DMS153 treated with DMSO at 0.1 percent for 48 hours (cell line): Measurements from ENCODE around the gene SEMA4D.

Experiments
- DNase-seq: peaks from one replicate; lab custom pipeline; 2025; ENCODE audit not compliant: unreplicated experiment; lab: John Stamatoyannopoulos, UW

The SEMA4D gene

DNA sequence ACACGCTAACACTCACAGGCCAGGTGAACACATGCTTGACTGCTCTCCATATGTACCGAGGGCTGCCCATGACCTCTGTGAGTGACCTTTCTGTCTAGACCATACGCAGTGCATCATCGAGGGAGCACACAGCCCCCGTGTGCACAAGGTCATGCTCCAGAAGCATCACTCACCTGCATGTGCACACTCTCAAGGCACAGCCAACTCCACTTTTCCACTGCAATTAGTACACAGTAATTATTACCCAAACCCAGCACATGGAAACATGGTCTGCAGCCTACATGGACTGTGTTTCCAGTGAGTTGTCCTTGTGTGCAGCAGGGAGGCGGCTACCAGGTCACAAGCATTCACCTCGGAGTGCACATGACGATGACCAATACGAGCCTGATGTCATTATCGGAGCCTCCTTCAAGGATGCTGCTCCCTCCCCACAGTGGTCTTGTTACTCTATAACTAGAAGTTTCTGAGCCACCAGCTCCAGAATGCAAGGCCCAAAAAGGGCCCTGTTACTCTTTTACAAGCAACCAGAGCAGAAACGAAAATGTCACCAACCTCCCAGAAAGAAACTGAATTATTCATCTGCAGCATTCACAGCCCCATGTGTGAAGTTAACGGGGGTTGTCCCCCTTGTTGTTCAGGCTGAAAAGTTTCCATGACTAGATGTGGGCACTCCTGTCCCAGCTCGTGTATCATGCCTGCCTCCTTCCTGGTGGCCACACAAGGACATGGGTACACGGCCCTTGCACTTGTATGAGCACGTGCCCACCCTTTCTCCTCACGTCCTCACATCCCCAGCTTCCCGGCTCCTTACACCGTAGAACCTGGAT is 31.2 kb downstream of the SEMA4D start:
- DNase-seq, result no peak

- no peak for DNase-seq
Observed at GRCh38 chr9:89465726-89466308, 32.1 kb downstream of the SEMA4D start.

GRCh38 chr9:89465001-89465451 is 32.9 kb downstream of the SEMA4D start:
- no peak for DNase-seq

GRCh38 chr9:89464300-89464901 is 33.5 kb downstream of the SEMA4D start:
- no peak for DNase-seq

GRCh38 chr9:89462817-89463683 is 34.9 kb downstream of the SEMA4D start:
- no peak for DNase-seq

DNA sequence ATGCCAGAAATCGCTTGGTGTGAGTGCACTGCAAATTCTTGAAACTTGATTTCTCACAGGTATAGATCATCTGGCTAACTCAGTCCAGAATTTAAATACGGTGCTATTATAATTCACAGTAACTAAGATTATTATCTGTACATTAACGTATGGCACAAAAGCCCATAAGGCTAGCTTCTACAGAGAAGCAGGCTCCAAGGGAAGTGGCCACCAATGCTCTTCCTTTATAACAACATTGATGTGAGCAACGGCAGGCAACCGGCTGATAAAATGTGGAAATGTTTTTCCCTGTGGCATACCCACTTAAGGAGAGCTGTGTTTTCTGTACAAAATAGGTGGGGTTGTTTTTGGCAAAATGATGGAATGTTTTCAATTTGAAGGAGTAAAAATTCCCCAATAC is 35.7 kb downstream of the SEMA4D start:
- DNase-seq, result no peak

DNA sequence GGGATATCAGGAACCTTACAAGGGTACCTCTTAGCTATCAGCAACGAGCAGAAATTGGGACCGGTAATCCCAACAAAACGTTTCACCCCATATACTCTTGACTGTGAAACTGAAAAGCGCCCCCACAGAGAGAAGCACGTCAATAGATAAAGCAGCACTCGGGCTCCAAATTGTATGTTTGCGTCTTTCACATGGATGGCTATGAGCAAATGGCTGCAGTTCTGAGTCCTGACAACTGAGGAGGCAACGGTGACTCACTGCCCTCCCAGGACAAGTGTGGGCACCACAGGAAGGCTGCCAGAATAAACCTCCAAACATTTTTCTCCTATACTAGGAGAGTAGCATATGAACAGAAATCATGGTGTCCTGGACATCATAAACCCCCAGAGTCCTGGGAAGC is 36.6 kb downstream of the SEMA4D start:
- DNase-seq, result no peak

- DNase-seq, result no peak
Observed at GRCh38 chr9:89460551-89460950, 37.4 kb downstream of the SEMA4D start.

DNA sequence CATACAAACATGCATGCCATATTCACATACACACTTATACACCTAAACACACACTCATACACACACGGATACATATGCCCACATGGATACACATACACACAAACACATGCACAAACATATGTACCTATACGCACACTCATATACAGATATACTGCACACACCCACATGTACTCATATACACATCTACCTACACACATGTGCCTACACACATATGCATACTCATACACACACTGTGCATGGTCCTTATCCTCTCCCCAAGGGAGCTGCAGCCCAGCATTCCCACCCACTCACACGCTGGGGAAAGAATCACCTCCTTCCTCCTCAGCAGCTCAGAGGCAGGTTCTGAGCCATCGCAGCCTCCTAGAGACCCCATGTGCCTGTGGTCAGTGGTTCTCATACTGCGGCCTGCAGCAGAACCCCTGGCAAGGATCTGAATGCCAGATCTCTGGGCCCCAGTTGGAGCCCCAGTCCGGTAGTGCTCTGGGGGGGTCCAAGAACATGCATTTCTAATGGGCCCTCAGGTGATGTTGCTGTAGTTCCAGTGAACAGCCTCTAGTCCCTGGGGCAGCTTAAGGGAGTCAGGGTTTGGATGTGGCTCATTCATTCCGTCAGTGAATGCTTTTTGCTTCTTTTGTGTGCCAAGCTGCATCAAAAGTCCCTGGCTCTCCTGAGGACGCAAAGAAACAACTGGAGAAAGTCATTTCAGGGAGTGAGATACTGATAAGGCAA is 39.0 kb downstream of the SEMA4D start:
- DNase-seq, result no peak

GRCh38 chr9:89457376-89457855 is 40.5 kb downstream of the SEMA4D start:
- no peak for DNase-seq

DNA sequence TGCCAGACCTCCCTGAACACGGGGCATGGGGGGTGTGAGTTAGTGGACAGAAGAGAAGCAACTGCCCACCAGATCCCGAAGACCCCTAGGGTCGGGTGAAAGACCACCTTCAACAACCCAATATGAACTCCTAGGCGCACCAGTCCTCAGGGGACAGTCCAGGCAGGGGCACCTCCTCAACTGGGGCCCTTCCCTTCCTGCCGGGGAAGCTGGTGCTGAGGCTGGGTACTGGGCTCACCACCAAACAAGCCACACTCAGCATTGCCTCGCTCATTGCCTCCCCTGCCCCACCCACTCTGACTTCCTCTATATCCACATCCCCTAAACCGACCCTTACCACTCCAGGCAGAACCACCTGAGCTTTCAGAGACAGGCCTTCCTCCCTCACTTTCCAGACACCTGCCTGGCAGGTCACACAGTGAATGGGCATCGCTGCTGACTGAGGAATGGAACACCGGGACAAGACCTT is 42.5 kb downstream of the SEMA4D start:
- DNase-seq, result no peak

DNA sequence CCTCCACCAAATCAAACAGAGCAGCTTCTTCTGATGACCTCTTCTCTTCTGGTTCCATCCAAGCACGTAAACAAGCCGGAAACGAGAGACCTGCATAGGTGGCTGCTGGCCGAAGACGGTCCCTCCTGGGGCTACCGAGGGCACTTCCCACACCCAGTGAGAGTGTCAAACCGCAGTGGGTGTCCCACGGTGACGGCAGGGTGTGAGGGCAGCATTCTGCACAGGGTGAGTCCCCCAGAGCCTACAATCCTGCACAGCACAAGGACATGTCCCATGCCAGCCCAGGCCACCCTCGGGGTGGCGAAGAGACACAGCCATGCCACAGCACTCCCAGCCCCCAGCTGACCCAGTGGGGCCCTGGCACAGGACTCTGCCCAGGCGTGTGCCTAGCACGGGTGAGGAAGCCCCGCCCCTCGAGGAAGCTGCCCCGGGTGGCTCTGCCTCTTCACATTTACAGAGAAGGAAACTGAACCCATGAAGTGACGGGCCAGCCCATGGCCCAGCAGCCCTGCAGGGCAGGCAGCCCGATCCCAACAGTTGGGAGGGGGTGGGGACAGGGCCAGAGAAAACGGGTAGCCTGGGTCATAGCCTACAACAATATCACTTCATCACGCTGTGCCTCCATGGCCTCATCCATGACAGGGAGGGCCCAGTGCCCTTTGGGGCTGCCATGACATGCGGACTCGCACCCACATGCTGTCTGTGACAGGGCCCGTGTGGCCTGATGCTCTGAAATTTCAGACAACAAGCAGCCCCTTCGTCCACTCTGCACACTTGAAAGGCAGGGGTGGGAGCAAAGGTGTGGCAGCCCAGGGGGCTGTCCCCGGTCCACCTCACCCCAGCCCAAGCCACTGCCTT is 43.2 kb downstream of the SEMA4D start:
- DNase-seq, result no peak

DNA sequence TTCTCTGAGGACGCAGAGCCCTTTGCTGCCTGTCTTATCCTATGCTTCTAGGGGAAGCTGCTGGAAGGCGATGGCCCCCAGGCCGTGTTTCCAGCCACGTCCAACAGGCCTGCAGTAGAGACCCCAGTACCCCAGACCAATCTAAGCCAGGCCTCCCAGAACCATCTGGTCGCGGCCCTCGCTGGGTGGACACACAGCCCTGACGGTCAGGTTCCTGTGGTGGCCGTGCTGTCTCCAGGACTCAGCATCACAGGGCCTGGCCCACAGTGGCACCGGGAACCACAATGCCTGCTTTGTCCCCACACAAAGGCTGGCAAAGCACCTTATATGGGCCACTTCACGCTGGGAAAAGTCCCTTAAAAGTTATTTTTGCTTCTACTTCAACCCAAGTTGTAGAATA is 44.5 kb downstream of the SEMA4D start:
- no peak for DNase-seq

- no peak for DNase-seq
Observed at GRCh38 chr9:89452561-89452960, 45.4 kb downstream of the SEMA4D start.

GRCh38 chr9:89450213-89450612 is 47.7 kb downstream of the SEMA4D start:
- DNase-seq, result no peak

DNA sequence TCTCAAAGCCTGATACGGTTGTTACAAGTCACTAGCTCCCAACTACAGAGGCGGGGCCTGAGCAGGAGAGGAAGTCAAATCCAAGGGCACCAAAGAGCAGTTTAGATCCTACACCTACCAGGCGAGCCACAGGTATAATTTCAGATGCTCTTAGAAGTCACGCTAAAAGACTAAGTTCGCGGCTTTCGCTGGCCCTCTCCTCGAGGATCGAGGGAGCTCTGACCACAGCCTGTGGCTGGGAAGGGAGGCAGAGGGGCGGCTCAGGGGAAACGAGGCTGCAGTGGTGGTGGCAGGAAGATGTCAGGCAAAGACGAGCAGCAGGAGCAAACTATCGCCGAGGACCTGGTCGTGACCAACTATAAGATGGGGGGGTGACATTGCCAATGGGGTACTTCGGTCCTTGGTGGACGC is 48.6 kb downstream of the SEMA4D start:
- DNase-seq, result no peak

DNA sequence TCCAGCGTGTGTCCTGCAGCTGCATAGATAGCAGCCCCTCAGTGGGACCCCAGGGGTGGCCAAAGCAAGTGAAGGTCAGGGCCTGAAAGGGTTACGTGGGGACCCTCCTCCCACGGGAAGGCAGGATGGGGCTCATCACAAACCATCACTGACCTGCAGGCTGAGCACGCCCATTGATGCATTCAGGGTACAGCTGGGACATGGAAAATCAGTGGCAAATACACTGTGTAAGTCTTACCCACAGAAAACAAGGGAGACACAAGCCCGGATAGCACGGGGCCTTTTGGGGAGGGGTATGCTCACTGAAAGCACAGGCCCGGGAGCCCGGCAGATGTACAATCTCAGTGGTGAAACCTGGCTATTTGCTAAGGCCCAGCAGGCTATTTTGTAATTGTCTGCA is 49.1 kb downstream of the SEMA4D start:
- no peak for DNase-seq

GRCh38 chr9:89448381-89448780 is 49.5 kb downstream of the SEMA4D start:
- no peak for DNase-seq

- no peak for DNase-seq
Observed at GRCh38 chr9:89447416-89447815, 50.5 kb downstream of the SEMA4D start.

GRCh38 chr9:89446961-89447310 is 51.0 kb downstream of the SEMA4D start:
- DNase-seq, result no peak
